Iris pigment epithelial cell (primary cell): ENCODE data around the gene CCDC83.
"Not testable (repeated sequence)": the region's sequence is repeated elsewhere in the genome, so short reads cannot be mapped to it uniquely, and the experiment has no call there.

Source experiments
- DNase-seq: peaks from one replicate; pipeline ENCODE4 v3.0.0-alpha.2; 2011; ENCODE audit warnings: low read depth

The CCDC83 gene

DNA sequence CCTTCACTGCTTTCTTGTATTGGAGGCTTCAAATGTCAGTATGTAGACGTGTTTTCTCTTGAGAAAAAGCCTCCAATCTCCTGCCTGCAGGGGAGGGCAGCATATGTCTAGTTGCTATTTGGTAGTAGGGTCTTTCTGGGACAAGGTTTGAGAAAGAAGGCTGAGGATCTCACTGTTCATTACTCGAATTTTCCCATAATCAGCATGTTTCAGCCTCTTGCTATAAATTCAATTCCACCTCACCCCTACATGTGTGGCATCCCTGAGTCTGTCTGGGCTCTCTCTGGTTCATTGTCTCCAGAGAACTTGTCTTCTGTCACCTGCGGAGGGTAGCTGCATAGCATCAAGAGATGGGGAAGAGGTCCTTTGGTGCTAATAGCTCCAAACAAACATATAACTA, 19.5 kb upstream of the CCDC83 start:
- DNase-seq: no peak

DNA sequence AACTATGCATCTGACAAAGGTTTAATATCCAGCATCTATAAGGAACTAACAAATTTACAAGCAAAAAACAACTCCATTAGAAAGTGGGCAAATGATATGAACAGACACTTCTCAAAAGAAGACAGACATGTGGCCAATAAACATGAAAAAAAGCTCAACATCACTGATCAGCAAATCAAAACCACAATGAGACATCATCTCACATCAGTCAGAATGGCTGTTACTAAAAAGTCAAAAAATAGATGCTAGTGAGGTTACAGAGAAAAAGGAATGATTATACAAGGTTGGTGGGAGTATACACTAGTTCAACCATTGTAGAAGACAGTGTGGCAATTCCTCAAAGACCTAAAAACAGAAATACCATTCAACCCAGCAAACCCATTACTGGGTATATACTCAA, 14.3 kb upstream of the CCDC83 start:
- not testable (repeated sequence) for DNase-seq

DNA sequence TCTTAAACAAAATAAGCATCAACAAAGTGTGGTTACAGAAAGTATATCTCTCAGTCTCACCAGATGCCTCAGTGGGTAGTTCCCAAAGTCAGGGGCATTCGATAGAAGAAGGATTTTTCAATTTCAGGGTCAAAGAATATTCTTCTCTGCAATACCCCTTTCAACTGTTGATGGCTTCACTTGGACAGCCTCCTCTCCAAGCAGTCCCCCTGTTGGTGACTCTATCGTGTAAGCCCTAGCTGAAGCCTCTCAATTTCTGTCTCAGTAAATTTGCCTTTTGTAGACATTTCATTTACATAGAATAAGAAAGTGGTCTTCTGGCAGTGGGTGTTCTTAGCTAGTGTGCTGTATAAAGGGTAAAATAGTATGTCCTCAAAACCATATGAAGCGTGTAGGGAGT, 11.3 kb upstream of the CCDC83 start:
- no peak for DNase-seq

DNA sequence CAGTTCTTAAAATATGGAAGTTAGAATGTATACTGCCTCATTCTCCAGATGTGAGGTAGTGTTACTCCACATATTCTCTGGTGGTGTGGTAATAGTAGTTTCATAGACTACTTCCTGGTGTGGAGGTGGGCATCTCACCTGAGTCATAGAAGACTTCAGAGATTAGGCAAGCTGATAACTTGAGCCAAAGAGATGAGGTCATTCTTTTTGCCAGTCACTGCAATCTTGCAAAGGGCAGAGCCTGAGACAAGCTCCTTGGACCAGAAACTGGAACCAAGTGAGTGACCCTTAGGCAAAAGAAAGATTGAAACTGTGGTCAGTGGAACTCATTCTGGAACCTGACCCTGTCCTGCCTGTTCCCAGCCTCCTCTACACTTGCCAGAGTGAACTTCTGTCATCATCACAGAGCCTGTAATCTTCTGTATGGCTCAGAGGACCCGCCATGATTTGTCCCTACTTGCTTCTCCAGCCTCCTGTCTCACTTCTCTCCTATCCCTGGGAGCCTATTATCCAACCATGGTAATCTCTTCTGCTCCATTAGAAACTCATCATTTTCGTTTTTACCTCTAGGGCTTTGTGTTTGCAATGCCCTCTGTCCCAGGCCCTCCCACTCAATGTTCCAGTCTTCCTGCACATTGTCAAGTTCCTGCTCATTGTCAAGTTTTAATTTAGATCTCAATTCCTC, 10.6 kb upstream of the CCDC83 start:
- peak; percentile 65 for DNase-seq

DNA sequence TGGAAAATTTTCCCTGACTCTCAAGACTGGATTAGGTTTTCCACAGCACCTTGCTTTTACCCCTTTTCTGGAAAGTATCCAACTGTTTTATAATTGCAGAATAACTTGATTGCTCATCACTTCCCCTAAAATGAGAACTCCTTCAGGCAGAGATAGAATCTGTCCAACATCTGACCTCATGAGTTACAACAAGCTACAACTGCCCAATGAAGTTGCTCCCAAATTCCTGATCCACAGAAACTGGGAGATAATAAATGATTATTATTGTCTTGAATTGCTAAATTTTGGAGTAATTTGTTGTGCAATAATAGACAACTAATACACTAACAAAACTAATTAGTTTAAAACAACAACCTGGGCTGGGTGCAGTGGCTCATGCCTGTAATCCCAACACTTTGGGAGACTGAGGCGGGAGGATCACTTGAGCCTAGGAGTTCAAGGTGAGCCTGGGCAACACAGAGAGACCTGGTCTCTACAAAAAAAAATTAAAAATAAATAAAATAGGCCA, 10.0 kb upstream of the CCDC83 start:
- peak; percentile 25 for DNase-seq

DNA sequence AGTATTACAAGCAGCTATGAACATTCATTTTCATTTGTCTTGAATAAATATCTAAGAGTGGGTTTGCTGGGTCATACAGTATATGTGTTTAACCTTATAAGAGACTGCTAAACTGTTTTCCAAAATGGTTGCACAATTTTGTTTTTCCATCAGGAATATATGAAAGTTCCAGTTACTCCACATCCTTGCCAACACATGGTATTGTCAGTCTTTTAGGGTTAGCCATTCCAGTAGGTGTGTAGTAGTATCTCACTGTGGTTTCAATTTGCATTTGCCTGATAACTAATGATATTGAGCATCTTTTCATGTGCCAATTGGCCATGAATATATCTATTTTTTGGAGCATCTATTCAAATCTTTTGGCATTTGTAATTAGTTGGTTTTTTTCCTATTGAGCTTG, 7.7 kb upstream of the CCDC83 start:
- DNase-seq: no peak

DNA sequence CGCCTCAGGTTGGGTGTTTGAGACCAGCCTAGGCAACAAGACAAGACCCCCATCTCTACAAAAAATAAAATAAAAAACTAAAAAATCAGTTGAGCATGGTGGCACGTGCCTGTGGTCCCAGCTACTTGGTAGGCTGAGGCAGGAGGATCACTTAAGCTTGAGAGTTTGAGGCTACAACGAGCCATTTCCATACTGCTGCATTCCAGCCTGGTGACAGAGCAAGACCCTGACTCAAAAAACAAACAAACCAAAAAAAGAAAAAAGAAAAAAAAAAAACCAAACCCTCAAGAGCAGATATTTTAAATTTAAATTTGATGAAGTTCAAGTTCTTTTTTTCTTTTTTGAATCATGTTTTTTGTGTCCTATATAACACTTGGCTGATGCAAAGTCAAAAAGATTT, 7.2 kb upstream of the CCDC83 start:
- no peak for DNase-seq

DNA sequence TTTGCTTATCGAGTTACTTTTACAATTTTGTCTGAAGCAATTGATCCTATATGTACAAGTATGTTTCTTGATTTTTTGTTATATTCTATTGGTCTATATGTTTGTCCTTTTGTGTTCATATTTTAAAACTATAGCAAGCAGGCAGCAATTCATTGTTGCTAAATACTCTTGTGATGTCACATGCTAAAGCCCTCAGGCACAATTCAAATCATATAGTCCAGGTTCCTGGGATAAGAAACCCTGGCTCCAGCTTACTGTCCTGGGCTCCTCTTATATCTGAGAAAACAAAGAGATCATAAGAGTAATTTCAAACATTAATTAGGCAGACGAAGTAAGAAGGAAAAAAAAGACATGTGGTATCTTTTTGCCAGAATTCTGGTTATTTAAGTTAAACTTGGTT, 6.6 kb upstream of the CCDC83 start:
- DNase-seq: no peak

DNA sequence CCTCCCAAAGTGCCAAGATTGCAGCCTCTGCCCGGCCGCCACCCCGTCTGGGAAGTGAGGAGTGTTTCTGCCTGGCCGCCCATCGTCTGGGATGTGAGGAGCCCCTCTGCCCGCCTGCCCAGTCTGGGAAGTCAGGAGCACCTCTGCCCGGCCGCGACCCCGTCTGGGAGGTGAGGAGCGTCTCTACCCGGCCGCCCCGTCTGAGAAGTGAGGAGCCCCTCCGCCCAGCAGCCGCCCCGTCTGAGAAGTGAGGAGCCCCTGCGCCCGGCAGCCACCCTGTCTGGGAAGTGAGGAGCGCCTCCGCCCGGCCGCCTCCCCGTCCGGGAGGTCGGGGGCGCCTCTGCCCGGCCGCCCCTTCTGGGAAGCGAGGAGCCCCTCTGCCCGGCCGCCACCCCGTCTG, 2.4 kb upstream of the CCDC83 start:
- DNase-seq: not testable (repeated sequence)

DNA sequence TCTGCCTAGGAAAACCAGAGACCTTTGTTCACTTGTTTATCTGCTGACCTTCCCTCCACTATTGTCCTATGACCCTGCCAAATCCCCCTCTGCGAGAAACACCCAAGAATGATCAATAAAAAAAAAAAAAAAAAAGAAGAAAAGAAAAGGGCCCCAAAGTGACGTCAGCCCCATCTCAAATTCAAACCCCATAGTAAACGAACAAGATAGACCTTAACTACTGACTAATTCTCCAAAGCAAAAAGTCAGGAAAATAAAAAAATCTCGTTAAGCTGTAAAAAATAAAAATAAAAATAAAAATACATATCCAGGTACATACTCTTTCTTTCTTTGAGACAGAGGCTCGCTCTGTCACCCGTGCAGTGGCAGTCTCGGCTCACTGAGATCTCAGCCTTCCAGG, 1.6 kb upstream of the CCDC83 start:
- DNase-seq: not testable (repeated sequence)

DNA sequence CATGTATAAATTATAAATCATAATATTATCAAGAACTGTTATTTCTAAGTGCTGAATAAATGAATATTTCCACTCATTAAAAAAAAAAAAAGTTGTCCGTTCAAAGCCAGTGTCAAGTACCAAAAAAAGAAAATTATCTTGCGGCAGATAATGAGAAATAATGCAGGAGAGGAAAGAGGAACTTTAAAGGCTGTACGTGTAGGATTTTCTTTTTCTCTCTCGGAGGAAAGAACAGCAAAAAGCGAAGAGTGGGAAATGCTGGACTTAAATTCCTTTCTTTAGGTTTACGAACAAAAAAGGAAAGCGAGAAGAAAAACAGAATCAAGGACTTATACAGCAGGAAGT, 999 bp upstream of the CCDC83 start:
- no peak for DNase-seq

DNA sequence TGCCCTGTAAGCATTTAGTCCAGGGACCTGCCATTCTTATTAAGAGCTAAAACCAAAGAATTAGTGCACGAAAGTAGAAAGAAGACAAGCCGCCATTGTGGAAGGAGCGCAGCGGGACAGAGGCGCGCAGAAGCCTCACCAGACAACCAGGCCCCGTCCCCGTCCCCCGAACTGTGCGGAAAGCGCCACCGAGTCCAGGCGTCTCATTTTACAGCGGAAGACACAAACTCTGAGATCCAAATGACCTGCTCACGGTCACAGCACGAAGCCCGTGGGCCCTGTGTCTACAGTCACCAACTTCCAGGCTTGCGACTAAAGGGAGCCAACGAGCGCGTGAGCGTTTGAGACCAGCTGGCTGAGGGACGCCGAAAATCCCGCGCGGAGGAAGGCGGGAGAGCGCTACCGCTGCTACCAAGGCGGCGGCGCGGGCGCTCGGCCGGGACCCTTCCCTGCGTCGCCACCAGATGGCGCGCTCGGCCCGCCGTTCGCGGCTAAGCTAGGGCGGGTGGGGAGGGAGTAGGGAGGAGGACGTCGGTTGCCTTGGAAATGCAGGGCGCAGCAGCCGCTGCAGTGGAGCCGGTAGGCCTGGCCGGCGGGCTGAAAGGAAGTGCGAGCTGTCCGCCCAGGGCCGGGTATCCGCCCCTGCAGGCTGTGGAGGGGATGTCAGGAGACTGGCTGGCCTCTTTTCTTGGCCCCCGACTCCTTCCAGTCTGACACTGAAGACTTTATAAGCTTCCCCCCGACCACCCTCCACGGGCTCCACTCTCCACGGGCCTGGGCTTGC, 434 bp upstream of the CCDC83 start:
- peak; percentile 93 for DNase-seq

DNA sequence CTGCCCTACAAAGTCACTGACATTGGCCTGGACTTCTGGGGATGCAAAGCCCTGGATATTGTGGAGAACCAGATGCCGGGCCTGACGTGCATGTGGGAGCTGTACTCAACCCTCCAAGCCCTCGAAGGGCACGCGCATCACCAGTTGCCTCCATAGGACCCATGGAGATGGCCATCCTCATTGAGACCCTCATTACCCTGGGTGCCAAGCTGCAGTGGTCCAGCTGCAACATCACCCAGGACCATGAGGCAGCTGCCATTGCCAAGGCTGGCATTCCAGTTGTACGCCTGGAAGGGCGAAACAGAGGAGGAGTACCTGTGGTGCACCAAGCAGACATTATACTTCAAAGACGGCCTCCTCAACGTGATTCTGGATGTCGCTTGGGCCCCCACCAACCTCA, 1.9 kb downstream of the CCDC83 start:
- no peak for DNase-seq

DNA sequence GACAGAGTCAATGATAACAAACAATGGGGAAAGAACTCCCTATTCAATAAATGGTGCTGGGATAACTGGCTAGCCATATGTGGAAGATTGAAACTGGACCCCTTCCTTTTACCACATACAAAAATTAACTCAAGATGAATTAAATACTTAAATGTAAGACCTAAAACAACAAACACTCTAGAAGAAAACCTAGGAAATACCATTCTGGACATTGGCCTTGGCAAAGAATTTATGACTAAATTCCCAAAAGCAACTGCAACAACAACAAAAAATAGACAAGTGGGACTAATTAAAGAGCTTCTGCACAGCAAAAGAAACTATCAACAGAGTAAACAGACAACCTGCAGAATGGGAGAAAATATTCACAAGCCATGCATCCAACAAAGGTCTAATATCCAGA, 4.4 kb downstream of the CCDC83 start:
- not testable (repeated sequence) for DNase-seq

DNA sequence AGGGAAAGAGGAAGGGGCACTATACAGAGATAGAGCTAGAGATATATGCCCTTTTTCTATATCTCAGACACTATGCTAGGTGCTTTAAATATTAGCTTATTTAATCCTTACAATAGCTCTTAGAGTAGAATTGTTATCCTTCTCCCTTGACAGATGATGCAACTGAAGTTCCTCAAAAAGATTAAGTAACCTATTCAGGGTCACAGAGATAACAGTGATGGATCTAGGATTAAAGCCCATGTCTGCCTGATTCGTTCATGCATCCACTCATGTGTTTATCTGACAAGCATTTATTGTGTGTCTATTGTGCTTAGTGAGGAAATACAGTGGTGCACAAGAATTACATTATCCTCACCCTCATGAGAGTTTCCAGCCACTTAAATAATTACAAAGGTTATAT, 8.7 kb downstream of the CCDC83 start:
- no peak for DNase-seq

DNA sequence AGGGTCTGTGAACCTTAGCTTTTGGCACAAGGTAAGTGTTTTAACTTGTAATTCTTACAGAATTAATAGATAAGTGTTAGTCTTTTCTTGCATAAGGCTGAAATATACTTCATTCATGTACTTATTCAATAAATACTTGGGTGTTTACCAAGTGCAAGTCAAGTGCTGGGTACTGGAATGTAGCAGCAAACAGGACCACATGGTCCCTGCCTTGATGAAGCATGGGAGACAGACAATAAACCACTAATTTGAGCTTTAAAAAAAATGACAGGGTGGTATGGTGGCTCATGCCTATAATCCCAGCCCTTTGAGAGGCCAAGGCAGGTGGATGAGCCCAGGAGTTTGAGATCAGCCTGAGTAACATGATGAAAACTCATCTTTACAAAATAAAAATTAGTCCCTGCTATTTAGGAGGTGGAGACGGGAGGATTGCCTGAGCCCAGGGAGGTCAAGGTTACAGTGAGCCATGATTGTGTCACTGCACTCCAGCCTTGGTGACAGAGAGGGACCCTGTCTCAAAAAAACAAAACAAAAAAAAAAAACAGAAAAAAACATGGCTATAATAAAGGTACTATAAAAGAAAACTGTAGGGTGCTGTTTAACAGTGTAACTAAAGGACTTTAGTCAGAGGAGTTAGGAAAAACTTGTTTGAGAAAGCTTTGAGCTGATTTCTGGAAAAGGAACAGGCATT, 11.1 kb downstream of the CCDC83 start:
- no peak for DNase-seq

DNA sequence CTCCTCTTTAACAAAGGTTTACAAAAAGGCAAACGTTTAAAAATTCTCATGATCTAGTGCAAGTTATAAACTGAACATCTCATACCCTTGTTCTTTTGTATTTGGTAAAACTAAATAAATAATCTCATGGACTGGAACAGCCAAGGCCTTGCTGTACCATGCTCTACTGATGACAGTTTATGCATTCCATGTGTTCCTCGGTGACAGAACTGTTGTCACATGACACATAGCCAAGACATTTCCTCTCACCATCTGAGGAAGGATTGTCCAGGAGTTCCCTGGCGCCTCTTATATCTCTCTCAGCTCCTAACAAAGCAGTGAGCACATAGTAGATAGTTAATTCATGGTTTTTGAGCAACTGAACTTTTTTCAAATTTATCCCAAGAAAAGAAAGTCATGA, 12.6 kb downstream of the CCDC83 start:
- no peak for DNase-seq

DNA sequence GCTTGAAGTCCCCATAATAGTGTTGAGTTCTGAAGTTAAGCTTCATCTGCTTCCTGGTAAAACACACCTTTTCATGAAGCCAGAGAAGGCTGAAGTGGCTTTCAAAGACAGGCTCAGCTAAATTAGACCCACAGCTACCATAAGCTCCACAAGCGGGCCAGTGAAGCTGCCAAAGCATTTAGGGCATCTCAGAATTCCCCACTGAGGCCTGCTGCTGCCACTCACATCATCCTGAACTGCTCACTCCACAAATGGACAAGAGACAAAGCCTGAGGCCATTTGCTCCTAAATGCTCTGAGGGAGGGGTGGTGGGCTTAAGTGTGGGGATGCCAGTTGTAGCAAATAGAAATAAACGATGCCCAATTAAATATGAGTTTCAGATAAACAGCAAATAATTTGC, 14.6 kb downstream of the CCDC83 start:
- no peak for DNase-seq

DNA sequence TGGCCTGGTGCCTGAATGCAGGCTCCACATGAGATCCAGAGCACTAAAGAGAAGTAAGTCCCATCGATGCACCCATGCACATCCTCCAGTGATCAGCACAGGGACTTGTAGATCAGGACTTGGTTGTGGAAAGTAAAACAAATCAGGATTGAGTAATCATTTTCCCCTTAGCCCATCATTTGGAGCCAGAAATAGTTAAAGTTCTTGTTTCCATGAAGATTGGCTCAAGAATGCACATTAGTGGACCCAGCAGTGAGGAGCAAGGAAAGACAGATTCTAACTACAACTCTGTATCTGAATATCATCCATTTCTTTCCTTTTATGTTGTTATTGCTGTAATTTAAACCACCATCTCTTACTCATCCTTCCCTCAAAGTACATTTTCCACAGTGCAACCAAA, 19.1 kb downstream of the CCDC83 start:
- DNase-seq: peak; percentile 34

DNA sequence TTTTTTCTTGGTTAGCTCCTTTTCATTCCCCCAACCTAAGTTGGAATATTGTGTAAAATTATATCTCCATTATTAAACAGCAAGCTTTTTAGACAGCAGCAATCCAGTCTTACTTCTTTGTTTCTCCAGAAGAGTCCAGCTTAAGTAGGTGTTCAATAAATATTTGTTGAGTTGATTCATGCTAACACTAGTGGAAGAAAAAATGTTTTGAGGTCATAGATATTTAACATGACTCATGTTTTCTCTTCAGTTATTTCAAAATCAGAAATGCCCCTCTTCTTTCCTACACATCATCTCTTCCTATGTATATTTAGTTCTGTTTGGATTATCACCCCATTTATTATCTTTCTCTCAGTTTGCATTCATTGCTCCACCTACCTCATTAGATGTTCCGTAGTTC, 20.3 kb downstream of the CCDC83 start:
- peak; percentile 79 for DNase-seq

DNA sequence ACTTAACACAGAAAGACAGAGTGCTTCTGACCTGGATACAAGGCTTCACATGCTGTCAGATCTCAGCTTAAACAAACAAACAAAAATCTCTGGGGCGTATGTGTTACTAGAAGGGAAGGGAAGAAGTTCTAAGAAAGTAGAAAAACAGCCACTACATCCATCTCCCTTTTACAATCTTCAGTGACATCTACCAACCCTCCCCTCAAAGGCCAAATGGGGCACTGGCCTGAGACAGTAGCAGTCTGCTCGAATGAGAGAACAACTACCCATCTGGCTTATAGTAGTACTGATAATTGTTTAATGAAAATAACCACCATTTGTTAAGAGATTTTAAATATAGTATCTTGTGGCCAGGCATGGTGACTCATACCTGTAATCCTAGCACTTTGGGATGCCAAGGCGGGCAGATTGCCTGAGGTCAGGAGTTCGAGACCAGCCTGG, 29.4 kb downstream of the CCDC83 start:
- peak; percentile 66 for DNase-seq

DNA sequence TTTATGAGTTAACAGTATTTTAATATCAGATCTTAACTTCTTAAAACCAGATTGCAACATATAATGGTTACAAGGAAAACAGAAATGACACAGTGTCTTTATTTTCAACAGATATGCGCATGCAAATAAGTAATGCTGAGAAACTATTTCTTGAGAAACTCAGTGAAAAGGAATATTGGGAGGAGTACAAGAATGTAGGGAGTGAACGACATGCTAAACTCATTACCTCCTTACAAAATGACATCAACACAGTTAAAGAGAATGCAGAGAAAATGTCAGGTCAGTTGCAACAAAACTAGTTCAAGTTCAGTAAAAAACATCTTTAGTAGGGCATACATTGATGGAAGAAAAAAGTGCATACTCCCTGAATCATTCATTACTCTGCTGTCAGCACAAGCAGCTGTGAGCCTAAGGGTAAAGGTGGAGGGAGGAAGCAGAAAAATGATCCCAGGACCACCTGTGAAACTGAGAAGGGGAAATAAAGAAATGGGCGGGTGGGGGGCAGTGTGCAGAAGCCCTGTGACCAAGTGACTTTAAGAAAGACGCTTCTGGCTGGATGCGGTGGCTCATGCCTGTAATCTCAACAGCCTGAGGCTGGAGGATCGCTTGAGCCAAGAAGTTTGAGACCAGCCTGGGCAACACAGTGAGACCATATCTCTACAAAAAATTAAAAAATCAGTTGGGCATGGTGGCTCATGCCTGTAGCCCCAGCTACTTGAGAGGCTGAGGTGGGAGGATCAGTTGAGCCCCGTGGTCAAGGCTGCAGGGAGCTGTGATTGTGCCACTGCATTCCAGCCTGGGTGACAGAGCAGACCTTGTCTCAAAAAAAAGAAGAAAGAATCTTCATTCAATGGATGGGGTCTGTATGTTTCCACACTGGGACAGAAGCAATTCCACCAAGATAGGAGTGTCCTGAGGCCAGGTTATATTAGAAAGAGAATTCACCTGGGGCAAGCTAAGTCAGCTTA, 31.2 kb downstream of the CCDC83 start:
- peak; percentile 38 for DNase-seq
